Fibroblast of lung (primary cell): Measurements from ENCODE around the gene ARHGEF4.

Experiments
- CTCF ChIP-seq, 2 donors: IDR thresholded peaks in 1 of 2; conservative IDR thresholded peaks in 1 of 2; 1 replicate in 1 of 2; 2 replicates in 1 of 2; pipeline ENCODE4 v1.5.1; 2011 to 2012; ENCODE audit warnings: low read length in 2 of 2, control low read depth in 1 of 2, inconsistent platforms in 1 of 2, low read depth in 1 of 2, mild to moderate bottlenecking in 1 of 2
- EZH2 ChIP-seq: IDR thresholded peaks from 2 replicates; pipeline ENCODE4 v1.5.1; 2012; ENCODE audit warnings: low read length, control low read depth, mild to moderate bottlenecking; ENCODE audit errors: missing control alignments

GRCh38 chr2:130913891-130914290 is 77.2 kb downstream of the ARHGEF4 start:
- TF ChIP-seq CTCF (conservative IDR thresholded peaks at IDR 0.05 in 1 of 2, IDR thresholded peaks at IDR 0.05 in 1 of 2; ENCODE audit: low read depth in 1 of 2, low read length in 2 of 2) = no peak
- TF ChIP-seq EZH2 = no peak
